ENCODE results near the gene FDPS.
"Not testable (repeated sequence)": the region's sequence is repeated elsewhere in the genome, so short reads cannot be mapped to it uniquely, and the experiment has no call there.

Gene FDPS

GRCh38 chr1:155286544-155286943 is 22.1 kb upstream of the FDPS start:
- no peak for DNase-seq

GRCh38 chr1:155287987-155288543 is 20.6 kb upstream of the FDPS start:
- no peak for DNase-seq

GRCh38 chr1:155291006-155291405 is 17.7 kb upstream of the FDPS start:
- not testable (repeated sequence) for DNase-seq

GRCh38 chr1:155293086-155293749 is 15.4 kb upstream of the FDPS start:
- DNase-seq = no peak

- no peak for DNase-seq
These were observed 14.0 kb upstream of the FDPS start for GRCh38 chr1:155294520-155295182.

GRCh38 chr1:155295183-155295941 is 13.3 kb upstream of the FDPS start:
- DNase-seq = no peak

GRCh38 chr1:155295942-155296267 is 12.8 kb upstream of the FDPS start:
- no peak for DNase-seq

- DNase-seq = no peak
These were observed 12.0 kb upstream of the FDPS start for GRCh38 chr1:155296661-155297060.

- DNase-seq = no peak
These were observed 11.3 kb upstream of the FDPS start for GRCh38 chr1:155297384-155297783.

- DNase-seq = no peak
These were observed 8.6 kb upstream of the FDPS start for GRCh38 chr1:155300024-155300423.

GRCh38 chr1:155300553-155301329 is 7.9 kb upstream of the FDPS start:
- no peak for DNase-seq

- no peak for DNase-seq
These were observed 7.3 kb upstream of the FDPS start, which contains the start of gene PKLR for GRCh38 chr1:155301342-155301841. Gene PKLR, minus strand, starts transcription at chr1:155301438. Its CDS starts 43 bp downstream, at chr1:155301395.

- no peak for DNase-seq
These were observed 4.1 kb upstream of the FDPS start for GRCh38 chr1:155304558-155305063.

GRCh38 chr1:155305881-155306391 is 2.7 kb upstream of the FDPS start:
- DNase-seq = no peak

- DNase-seq = peak; percentile 43
These were observed 1.4 kb upstream of the FDPS start for GRCh38 chr1:155307247-155307740.

GRCh38 chr1:155309423-155310021 is 856 bp downstream of the FDPS start:
- DNase-seq = no peak

- DNase-seq = no peak
These were observed 4.6 kb downstream of the FDPS start for GRCh38 chr1:155313261-155313660.

- DNase-seq = no peak
These were observed 8.3 kb downstream of the FDPS start for GRCh38 chr1:155316922-155317321.

- no peak for DNase-seq
These were observed 9.4 kb downstream of the FDPS start for GRCh38 chr1:155318082-155318481.

GRCh38 chr1:155319536-155319935 is 10.9 kb downstream of the FDPS start:
- no peak for DNase-seq

- DNase-seq = no peak
These were observed 11.6 kb downstream of the FDPS start for GRCh38 chr1:155320252-155320651.

Measured in DMS 273 treated with DMSO at 0.1 percent for 48 hours (cell line).